Astrocyte (in vitro differentiated cells and primary cell): ENCODE measurements around the gene FAM174B. TPM values are rescaled to one million over a fixed set of nuclear protein-coding genes. Genes with fewer than 3 reads are reported as not detected.

Experiments
- DNase-seq: peaks from one replicate; pipeline ENCODE4 v3.0.0-alpha.2; 2010; ENCODE audit warnings: low read depth
- FAIRE-seq: peaks from 2 replicates; lab custom pipeline; 2011; peaks lifted over from hg19 to GRCh38; lab: Jason Lieb, UNC
- H2AFZ ChIP-seq: 2 replicates; pipeline ENCODE4 v1.6.0; 2012; ENCODE audit warnings: low read depth, low read length, inconsistent platforms
- H3K27ac ChIP-seq: 2 replicates; pipeline ENCODE4 v1.5.1; 2011; ENCODE audit warnings: low read depth, low read length, inconsistent platforms
- H3K27me3 ChIP-seq: 2 replicates; pipeline ENCODE4 v1.6.0; 2011; ENCODE audit warnings: low read length, inconsistent platforms; ENCODE audit not compliant: insufficient read depth
- H3K36me3 ChIP-seq: 2 replicates; pipeline ENCODE4 v1.5.1; 2011; ENCODE audit warnings: low read length, inconsistent platforms; ENCODE audit not compliant: insufficient read depth
- H3K4me1 ChIP-seq: 2 replicates; pipeline ENCODE4 v1.5.1; 2011; ENCODE audit warnings: low read length, inconsistent platforms; ENCODE audit not compliant: insufficient read depth
- H3K4me2 ChIP-seq: 2 replicates; pipeline ENCODE4 v1.6.0; 2012; ENCODE audit warnings: low read length, inconsistent platforms
- H3K4me3 ChIP-seq: 2 replicates; pipeline ENCODE4 v1.5.1; 2011; ENCODE audit warnings: low read depth, mild to moderate bottlenecking, low read length, inconsistent platforms; ENCODE audit not compliant: insufficient read depth
- H3K79me2 ChIP-seq: 2 replicates; pipeline ENCODE4 v1.6.0; 2012; ENCODE audit warnings: mild to moderate bottlenecking, low read length, inconsistent platforms; ENCODE audit not compliant: insufficient read depth
- H3K9ac ChIP-seq: 2 replicates; pipeline ENCODE4 v1.6.0; 2012; ENCODE audit warnings: mild to moderate bottlenecking, low read length, inconsistent platforms
- H3K9me3 ChIP-seq: 2 replicates; pipeline ENCODE4 v1.5.1; 2012; ENCODE audit warnings: low read depth, mild to moderate bottlenecking, low read length, inconsistent platforms; ENCODE audit not compliant: insufficient read depth
- H4K20me1 ChIP-seq: 2 replicates; pipeline ENCODE4 v1.6.0; 2012; ENCODE audit warnings: low read length, inconsistent platforms; ENCODE audit not compliant: insufficient read depth
- H3K27ac Mint-ChIP-seq: one replicate; pipeline ENCODE4 v1.8.0; 2021; ENCODE audit warnings: mild to moderate bottlenecking, mixed read lengths; ENCODE audit not compliant: unreplicated experiment
- H3K27me3 Mint-ChIP-seq: one replicate; pipeline ENCODE4 v1.8.0; 2021; ENCODE audit warnings: low read depth, mixed read lengths; ENCODE audit not compliant: unreplicated experiment
- H3K36me3 Mint-ChIP-seq: one replicate; pipeline ENCODE4 v1.8.0; 2021; ENCODE audit warnings: low read depth, mixed read lengths; ENCODE audit not compliant: unreplicated experiment
- H3K4me1 Mint-ChIP-seq: one replicate; pipeline ENCODE4 v1.8.0; 2021; ENCODE audit warnings: low read depth, mixed read lengths; ENCODE audit not compliant: unreplicated experiment
- H3K4me3 Mint-ChIP-seq: one replicate; pipeline ENCODE4 v1.8.0; 2021; ENCODE audit warnings: mild to moderate bottlenecking, moderate library complexity, mixed read lengths; ENCODE audit not compliant: unreplicated experiment
- H3K9me3 Mint-ChIP-seq: one replicate; pipeline ENCODE4 v1.8.0; 2021; ENCODE audit warnings: mild to moderate bottlenecking, mixed read lengths; ENCODE audit not compliant: unreplicated experiment
- EZH2 ChIP-seq: IDR thresholded peaks from 2 replicates; pipeline ENCODE4 v1.6.1; 2012; ENCODE audit warnings: mild to moderate bottlenecking, low read length, inconsistent platforms; ENCODE audit not compliant: insufficient read depth
- total RNA-seq: library from RNA; stranded (reverse); gene quantifications from 2 replicates; pipeline ENCODE4 v1.2.1, GENCODE V29; 2021
- TF ChIP-seq, protein P1 (sequence below): IDR thresholded peaks from 2 replicates; pipeline ENCODE4 v1.5.1; 2011; ENCODE audit warnings: low read depth, mild to moderate bottlenecking, inconsistent platforms, low read length, moderate library complexity; ENCODE audit not compliant: insufficient read depth

Gene FAM174B
- total RNA-seq, 1 donor from 2014 or later = 11.2 TPM

- TF ChIP-seq EZH2 = no peak
- TF ChIP-seq, protein P1, sequence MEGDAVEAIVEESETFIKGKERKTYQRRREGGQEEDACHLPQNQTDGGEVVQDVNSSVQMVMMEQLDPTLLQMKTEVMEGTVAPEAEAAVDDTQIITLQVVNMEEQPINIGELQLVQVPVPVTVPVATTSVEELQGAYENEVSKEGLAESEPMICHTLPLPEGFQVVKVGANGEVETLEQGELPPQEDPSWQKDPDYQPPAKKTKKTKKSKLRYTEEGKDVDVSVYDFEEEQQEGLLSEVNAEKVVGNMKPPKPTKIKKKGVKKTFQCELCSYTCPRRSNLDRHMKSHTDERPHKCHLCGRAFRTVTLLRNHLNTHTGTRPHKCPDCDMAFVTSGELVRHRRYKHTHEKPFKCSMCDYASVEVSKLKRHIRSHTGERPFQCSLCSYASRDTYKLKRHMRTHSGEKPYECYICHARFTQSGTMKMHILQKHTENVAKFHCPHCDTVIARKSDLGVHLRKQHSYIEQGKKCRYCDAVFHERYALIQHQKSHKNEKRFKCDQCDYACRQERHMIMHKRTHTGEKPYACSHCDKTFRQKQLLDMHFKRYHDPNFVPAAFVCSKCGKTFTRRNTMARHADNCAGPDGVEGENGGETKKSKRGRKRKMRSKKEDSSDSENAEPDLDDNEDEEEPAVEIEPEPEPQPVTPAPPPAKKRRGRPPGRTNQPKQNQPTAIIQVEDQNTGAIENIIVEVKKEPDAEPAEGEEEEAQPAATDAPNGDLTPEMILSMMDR = no peak
- Histone ChIP-seq H3K27ac (no peak overlapping the region), H2AFZ (no peak overlapping the region), H3K36me3 (no peaks in the 10 kb centered on the region), H3K9me3 (no peaks in the 10 kb centered on the region), H4K20me1 (no peaks in the 10 kb centered on the region), H3K4me3 (no peak overlapping the region), H3K27me3 (no peaks in the 10 kb centered on the region), H3K79me2 (no peaks in the 10 kb centered on the region), H3K4me2 (no peak overlapping the region), H3K4me1 (no peaks in the 10 kb centered on the region), H3K9ac (no peak overlapping the region)
- FAIRE-seq (no peak), DNase-seq (no peak)
- no peak overlapping the region for H3K4me3 Mint-ChIP-seq
- H3K9me3 Mint-ChIP-seq = no peaks in the 10 kb centered on the region
- no peaks in the 10 kb centered on the region for H3K4me1 Mint-ChIP-seq
- H3K27me3 Mint-ChIP-seq = peaks cover 3% of the 10 kb centered on the region
- no peak overlapping the region for H3K27ac Mint-ChIP-seq
- no peaks in the 10 kb centered on the region for H3K36me3 Mint-ChIP-seq
These were observed 6.4 kb upstream of the FAM174B start for GRCh38 chr15:92661956-92662355.

- H2AFZ ChIP-seq = no peak overlapping the region
- H3K27ac ChIP-seq = no peak overlapping the region
- H3K4me2 ChIP-seq = no peak overlapping the region
- H3K4me3 Mint-ChIP-seq = no peak overlapping the region
- TF ChIP-seq, protein P1 = no peak
- TF ChIP-seq EZH2 = no peak
- no peak overlapping the region for H3K27ac Mint-ChIP-seq
- no peak overlapping the region for H3K4me3 ChIP-seq
- H3K27me3 ChIP-seq = peaks cover 4% of the 10 kb centered on the region
- no peak overlapping the region for H3K9ac ChIP-seq
- H3K4me1 ChIP-seq = no peaks in the 10 kb centered on the region
- no peaks in the 10 kb centered on the region for H3K9me3 Mint-ChIP-seq
- FAIRE-seq = no peak
- DNase-seq = no peak
- no peaks in the 10 kb centered on the region for H3K4me1 Mint-ChIP-seq
- H3K36me3 ChIP-seq = no peaks in the 10 kb centered on the region
- no peaks in the 10 kb centered on the region for H4K20me1 ChIP-seq
- H3K79me2 ChIP-seq = no peaks in the 10 kb centered on the region
- no peaks in the 10 kb centered on the region for H3K36me3 Mint-ChIP-seq
- peaks cover 6% of the 10 kb centered on the region for H3K27me3 Mint-ChIP-seq
- no peaks in the 10 kb centered on the region for H3K9me3 ChIP-seq
These were observed 5.5 kb upstream of the FAM174B start for GRCh38 chr15:92661069-92661468.

- no peaks in the 10 kb centered on the region for H3K36me3 Mint-ChIP-seq
- Histone ChIP-seq H3K4me1 (peaks cover 4% of the 10 kb centered on the region), H3K4me2 (no peak overlapping the region), H3K27me3 (peaks cover 12% of the 10 kb centered on the region), H2AFZ (no peak overlapping the region), H3K9ac (no peak overlapping the region), H4K20me1 (peaks cover 5% of the 10 kb centered on the region), H3K79me2 (no peaks in the 10 kb centered on the region), H3K36me3 (no peaks in the 10 kb centered on the region), H3K27ac (no peak overlapping the region), H3K9me3 (no peaks in the 10 kb centered on the region), H3K4me3 (no peak overlapping the region)
- FAIRE-seq (no peak), DNase-seq (no peak)
- H3K4me1 Mint-ChIP-seq = no peaks in the 10 kb centered on the region
- TF ChIP-seq, protein P1 = no peak
- TF ChIP-seq EZH2 = no peak
- no peaks in the 10 kb centered on the region for H3K9me3 Mint-ChIP-seq
- no peak overlapping the region for H3K27ac Mint-ChIP-seq
- peaks cover 15% of the 10 kb centered on the region for H3K27me3 Mint-ChIP-seq
- H3K4me3 Mint-ChIP-seq = no peak overlapping the region
These were observed 1.9 kb upstream of the FAM174B start for GRCh38 chr15:92657486-92657885.
